GM23338 (cell line): ENCODE data around the gene HINT2. TPM values are rescaled to one million over a fixed set of nuclear protein-coding genes. Genes with fewer than 3 reads are reported as not detected.

Experiments
- ATAC-seq: fragments of 200-7000 bp; cut with Tn5 transposase; 3 replicates; pipeline ENCODE4 v1.9.1; 2020
- DNase-seq: peaks from one replicate; pipeline ENCODE4 v3.0.0-alpha.2; 2015; ENCODE audit warnings: low spot score
- H2AFZ ChIP-seq: fragments of 200-600 bp; sonication (generic); 2 replicates; pipeline ENCODE4 v1.8.0; 2016; ENCODE audit warnings: antibody characterized with exemption, mild to moderate bottlenecking, moderate library complexity
- H3F3A ChIP-seq: fragments of 200-600 bp; sonication (generic); replicated peaks from 2 replicates; pipeline ENCODE4 v1.8.0; 2017; ENCODE audit warnings: antibody characterized with exemption, mixed run types, low read depth
- H3K27ac ChIP-seq: fragments of 200-600 bp; sonication (generic); 2 replicates; pipeline ENCODE4 v1.6.1; 2016; ENCODE audit warnings: low read depth
- H3K27me3 ChIP-seq: fragments of 200-600 bp; sonication (generic); 2 replicates; pipeline ENCODE4 v1.8.0; 2016; ENCODE audit warnings: mild to moderate bottlenecking, mixed run types, moderate library complexity; ENCODE audit not compliant: insufficient read depth
- H3K36me3 ChIP-seq: fragments of 200-600 bp; sonication (generic); 2 replicates; pipeline ENCODE4 v1.8.0; 2016; ENCODE audit warnings: mild to moderate bottlenecking; ENCODE audit not compliant: insufficient read depth
- H3K4me1 ChIP-seq: fragments of 200-600 bp; sonication (generic); 2 replicates; pipeline ENCODE4 v1.8.0; 2016; ENCODE audit warnings: mild to moderate bottlenecking, moderate library complexity; ENCODE audit not compliant: insufficient read depth
- H3K4me2 ChIP-seq: fragments of 200-600 bp; sonication (generic); 2 replicates; pipeline ENCODE4 v1.7.1; 2017; ENCODE audit warnings: mixed run types
- H3K4me3 ChIP-seq: fragments of 200-600 bp; sonication (generic); 2 replicates; pipeline ENCODE4 v1.6.1; 2016; ENCODE audit warnings: mixed run types
- H3K79me2 ChIP-seq: fragments of 200-600 bp; sonication (generic); replicated peaks from 2 replicates; pipeline ENCODE4 v1.8.0; 2017; ENCODE audit warnings: mild to moderate bottlenecking; ENCODE audit not compliant: insufficient read depth
- H3K9me2 ChIP-seq: fragments of 200-600 bp; sonication (generic); 2 replicates; pipeline ENCODE4 v1.8.0; 2017; ENCODE audit not compliant: insufficient read depth
- H4K20me1 ChIP-seq: fragments of 200-600 bp; sonication (generic); replicated peaks from 2 replicates; pipeline ENCODE4 v1.8.0; 2017; ENCODE audit warnings: mild to moderate bottlenecking; ENCODE audit not compliant: insufficient read depth
- H3K27ac Mint-ChIP-seq: 2 replicates; pipeline ENCODE4 v1.8.0; 2020; ENCODE audit warnings: inconsistent platforms, mild to moderate bottlenecking, moderate library complexity, mixed read lengths
- H3K27me3 Mint-ChIP-seq: 3 replicates; pipeline ENCODE4 v1.8.0; 2022; ENCODE audit warnings: low read depth, mild to moderate bottlenecking, moderate library complexity, mixed read lengths, inconsistent platforms; ENCODE audit not compliant: insufficient read depth, poor library complexity
- H3K36me3 Mint-ChIP-seq: 3 replicates; pipeline ENCODE4 v1.8.0; 2021; ENCODE audit warnings: low read depth, mild to moderate bottlenecking, inconsistent platforms, moderate library complexity, mixed read lengths
- H3K4me1 Mint-ChIP-seq: 3 replicates; pipeline ENCODE4 v1.8.0; 2020; ENCODE audit warnings: mild to moderate bottlenecking, inconsistent platforms, mixed read lengths
- H3K4me3 Mint-ChIP-seq: 3 replicates; pipeline ENCODE4 v1.8.0; 2021; ENCODE audit warnings: moderate library complexity, mild to moderate bottlenecking, inconsistent platforms, mixed read lengths
- H3K9me3 Mint-ChIP-seq: 3 replicates; pipeline ENCODE4 v1.8.0; 2020; ENCODE audit warnings: moderate library complexity, mild to moderate bottlenecking, inconsistent platforms, mixed read lengths
- CREB1 ChIP-seq: fragments of 250-450 bp; sonication (Bioruptor Pico); IDR thresholded peaks from 2 replicates; pipeline ENCODE4 v1.5.0; 2020; ENCODE audit warnings: low read depth, mild to moderate bottlenecking, moderate library complexity
- ETS1 ChIP-seq: IDR thresholded peaks from 2 replicates; pipeline ENCODE4 v1.6.1; 2016; ENCODE audit warnings: antibody characterized with exemption
- REST ChIP-seq: IDR thresholded peaks from one replicate; pipeline ENCODE4 v1.6.1; 2018; ENCODE audit warnings: antibody characterized with exemption; ENCODE audit not compliant: unreplicated experiment
- ZNF114 ChIP-seq: fragments of 250-450 bp; sonication (Bioruptor Pico); IDR thresholded peaks from 2 replicates; pipeline ENCODE4 v1.5.0; 2020; ENCODE audit warnings: mild to moderate bottlenecking, moderate library complexity
- ZNF331 ChIP-seq: fragments of 250-450 bp; sonication (Bioruptor Pico); IDR thresholded peaks from 2 replicates; pipeline ENCODE4 v1.5.0; 2020; ENCODE audit warnings: low read depth, mild to moderate bottlenecking, moderate library complexity
- ZNF462 ChIP-seq: fragments of 250-450 bp; sonication (Bioruptor Pico); IDR thresholded peaks from 2 replicates; pipeline ENCODE4 v1.5.0; 2020; ENCODE audit warnings: mild to moderate bottlenecking, moderate library complexity
- polyA plus RNA-seq: library from polyadenylated mRNA; unstranded; fragments of >200 nt; fragmentation: Nextera tagmentation; extraction: Ambion mirVana; gene quantifications from 2 replicates; pipeline ENCODE4 v1.2.1, GENCODE V29; 2016
- total RNA-seq: library from RNA; depleted of rRNA; stranded (reverse); fragments of >200 nt; shearing (Covaris generic); gene quantifications from 2 replicates; pipeline ENCODE4 v1.2.3, GENCODE V29; 2014

HINT2 gene
- total and polyA plus RNA-seq, 2 experiments from 2014 or later: 20.9 to 69.9 TPM

- no peak for TF ChIP-seq ZNF462 (CRISPR knock-in tag)
Measured at GRCh38 chr9:35841645-35841900, 26.7 kb upstream of the HINT2 start (continued).

GRCh38 chr9:35840881-35841644 lies 26.2 kb upstream of the HINT2 start:
- Histone ChIP-seq H2AFZ (no peak overlapping the region), H3F3A (no peaks in the 10 kb centered on the region; the same call in 1 of the 2 replicates), H3K36me3 (no peaks in the 10 kb centered on the region), H3K4me2 (no peak overlapping the region), H4K20me1 (no peaks in the 10 kb centered on the region; the same call in 1 of the 2 replicates), H3K9me2 (peaks cover 9% of the 10 kb centered on the region; the same call in 1 of the 2 replicates), H3K4me1 (peaks cover 24% of the 10 kb centered on the region), H3K4me3 (no peak overlapping the region), H3K79me2 (no peaks in the 10 kb centered on the region), H3K27me3 (no peaks in the 10 kb centered on the region), H3K27ac (no peak overlapping the region)
- no peak for DNase-seq
- no peak for ATAC-seq
- peaks cover 30% of the 10 kb centered on the region for H3K4me1 Mint-ChIP-seq
- no peaks in the 10 kb centered on the region for H3K36me3 Mint-ChIP-seq
- no peak for TF ChIP-seq REST
- no peak for TF ChIP-seq CREB1
- TF ChIP-seq ETS1: no peak
- TF ChIP-seq ZNF114 (CRISPR knock-in tag): no peak
- TF ChIP-seq ZNF331 (CRISPR knock-in tag): no peak
- no peak overlapping the region for H3K27ac Mint-ChIP-seq
- no peak overlapping the region for H3K4me3 Mint-ChIP-seq
- no peaks in the 10 kb centered on the region for H3K9me3 Mint-ChIP-seq
- peaks cover 11% of the 10 kb centered on the region for H3K27me3 Mint-ChIP-seq
